Measurements from ENCODE around the gene C17orf75. TPM values are rescaled to one million over a fixed set of nuclear protein-coding genes. Genes with fewer than 3 reads are reported as not detected.

The C17orf75 gene
- total and polyA plus RNA-seq, 2 of the 4 experiments (the other 2 are of a cell fraction) = 11.5 to 16.1 TPM

- peak; percentile 1; the same call in 1 of the 2 replicates for ATAC-seq (ENCODE audit: low read depth)
- peak; percentile 62 for DNase-seq
- dilution Hi-C loops (cut with HindIII; ENCODE audit: low sequenced_read_pairs, unreplicated experiment) = no loop called here
- Histone ChIP-seq H3K14ac (replicated peaks; ENCODE audit: low read depth, low read length) (peak overlapping the region; percentile 100), H3K79me1 (ENCODE audit: low read depth in 1 of 2, low read length in 2 of 2) (peaks cover 8 to 32% of the 10 kb centered on the region in 2 experiments), H4K20me1 (ENCODE audit: insufficient read depth, low read length) (peaks cover 58% of the 10 kb centered on the region), H4K8ac (ENCODE audit: low read depth in 2 of 2, low read length in 2 of 2) (peak overlapping the region; percentile 44 to 99), H3K18ac (ENCODE audit: low read depth, low read length) (peak overlapping the region; percentile 83), H3K56ac (ENCODE audit: extremely low read depth, insufficient read depth, low read length) (peak overlapping the region; percentile 99), H3K23ac (ENCODE audit: low read depth, low read length) (peak overlapping the region; percentile 96), H3K4me3 (ENCODE audit: insufficient read depth, low read depth, low read length) (peak overlapping the region; percentile 78), H3K27ac (ENCODE audit: insufficient read depth, low read length) (peak overlapping the region; percentile 94), H2AK9ac (replicated peaks; ENCODE audit: low read depth, low read length, poor library complexity) (peak overlapping the region; percentile 100), H2BK20ac (ENCODE audit: low read depth, low read length) (no peak overlapping the region), H2BK15ac (ENCODE audit: low read depth, low read length) (no peak overlapping the region), H2BK5ac (ENCODE audit: low read depth, low read length, poor library complexity, severe bottlenecking) (peak overlapping the region; percentile 93), H4K5ac (ENCODE audit: low read depth, low read length) (peak overlapping the region; percentile 92), H3K9me1 (ENCODE audit: insufficient read depth, low read length) (peaks cover 10% of the 10 kb centered on the region; the same call in 1 of the 2 replicates), H2AFZ (replicated peaks; ENCODE audit: low read length, poor library complexity) (peak overlapping the region; percentile 90), H2BK120ac (ENCODE audit: low read depth, low read length) (peak overlapping the region; percentile 5; the same call in 1 of the 2 replicates), H3K9ac (ENCODE audit: low read depth, low read length) (peak overlapping the region; percentile 98), H3K9me3 (ENCODE audit: control insufficient read depth, insufficient read depth, low read length) (no peaks in the 10 kb centered on the region), H4K91ac (ENCODE audit: insufficient read depth, low read depth, low read length) (peak overlapping the region; percentile 96; the same call in 1 of the 2 replicates), H3K36me3 (ENCODE audit: control insufficient read depth, insufficient read depth, low read length) (peaks cover 20% of the 10 kb centered on the region), H3K4me1 (ENCODE audit: control insufficient read depth, insufficient read depth, low read length) (peaks cover 6% of the 10 kb centered on the region), H3K4ac (ENCODE audit: low read depth, low read length) (peak overlapping the region; percentile 94), H3K27me3 (ENCODE audit: control insufficient read depth, insufficient read depth, low read length) (no peaks in the 10 kb centered on the region), H3K4me2 (ENCODE audit: low read depth, low read length) (peak overlapping the region; percentile 94), H2AK5ac (ENCODE audit: low read depth, low read length) (peak overlapping the region; percentile 99)
- ChIA-PET POLR2A (ENCODE audit: unreplicated experiment) (interaction anchor here (0.6 to 0.9 kb wide), 5 partner anchors 9 to 1959 kb away, joined by 3 to 12 read pairs (median 4); no protein-coding TSS in a partner anchor), CTCF (no interaction called here)
- intact Hi-C loops (cut with micrococcal nuclease) = no loop called here
- in situ Hi-C loops (cut with MboI; ENCODE audit: low sequenced_read_pairs) = no loop called here
- BruUV-seq (replicated peaks) = no TSS peak
- 0% methylated on average over 2 of the region's 20 CpGs; no CpG with 5 or more reads in 1 of the 2 experiments for WGBS, 2 experiments (ENCODE audit: extremely low coverage in 2 of 2, insufficient read length in 1 of 2)
- TF ChIP-seq CEBPB (IDR thresholded peaks at IDR 0.05; ENCODE audit: low read depth, low read length) (peak; percentile 28; the same call in 1 of the 2 replicates), MXI1 (IDR thresholded peaks at IDR 0.05; ENCODE audit: borderline replicate concordance, low read depth, low read length) (no peak), ELK1 (IDR thresholded peaks at IDR 0.05; ENCODE audit: borderline replicate concordance, low read depth, low read length) (no peak)
These were observed 8.9 kb upstream of the C17orf75 start for GRCh38 chr17:32350666-32351418.
